ENCODE results near the gene SLCO3A1.

The SLCO3A1 gene

DNA sequence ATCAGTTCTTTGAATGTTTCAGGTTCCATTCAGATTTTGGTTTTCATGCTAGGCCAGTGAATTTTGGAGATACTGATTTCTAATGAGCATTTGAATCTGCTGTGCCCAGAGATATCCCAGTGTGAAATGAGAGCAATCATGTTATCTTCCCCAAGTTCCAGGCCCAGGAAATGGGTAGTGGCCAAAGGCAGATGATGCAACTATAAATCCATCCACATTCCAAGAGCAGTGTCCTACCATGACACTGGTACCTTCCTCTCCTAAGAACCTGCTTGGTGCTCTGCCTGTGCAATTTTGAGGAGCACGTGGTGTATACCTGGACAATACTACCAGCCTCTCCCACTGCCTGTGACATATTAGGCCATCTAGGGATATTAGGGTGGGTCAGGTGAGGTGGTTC is 186.8 kb downstream of the SLCO3A1 start:
- TF ChIP-seq POLR2AphosphoS5 (IDR thresholded peaks at IDR 0.05; ENCODE audit: low read depth) (no peak), GABPA (IDR thresholded peaks at IDR 0.05; ENCODE audit: low read depth) (no peak), REST (IDR thresholded peaks at IDR 0.05; ENCODE audit: insufficient replicate concordance, low read depth) (no peak), SPI1 (IDR thresholded peaks at IDR 0.05; ENCODE audit: borderline replicate concordance, low read depth) (no peak)
- TF ChIP-seq, protein P1, sequence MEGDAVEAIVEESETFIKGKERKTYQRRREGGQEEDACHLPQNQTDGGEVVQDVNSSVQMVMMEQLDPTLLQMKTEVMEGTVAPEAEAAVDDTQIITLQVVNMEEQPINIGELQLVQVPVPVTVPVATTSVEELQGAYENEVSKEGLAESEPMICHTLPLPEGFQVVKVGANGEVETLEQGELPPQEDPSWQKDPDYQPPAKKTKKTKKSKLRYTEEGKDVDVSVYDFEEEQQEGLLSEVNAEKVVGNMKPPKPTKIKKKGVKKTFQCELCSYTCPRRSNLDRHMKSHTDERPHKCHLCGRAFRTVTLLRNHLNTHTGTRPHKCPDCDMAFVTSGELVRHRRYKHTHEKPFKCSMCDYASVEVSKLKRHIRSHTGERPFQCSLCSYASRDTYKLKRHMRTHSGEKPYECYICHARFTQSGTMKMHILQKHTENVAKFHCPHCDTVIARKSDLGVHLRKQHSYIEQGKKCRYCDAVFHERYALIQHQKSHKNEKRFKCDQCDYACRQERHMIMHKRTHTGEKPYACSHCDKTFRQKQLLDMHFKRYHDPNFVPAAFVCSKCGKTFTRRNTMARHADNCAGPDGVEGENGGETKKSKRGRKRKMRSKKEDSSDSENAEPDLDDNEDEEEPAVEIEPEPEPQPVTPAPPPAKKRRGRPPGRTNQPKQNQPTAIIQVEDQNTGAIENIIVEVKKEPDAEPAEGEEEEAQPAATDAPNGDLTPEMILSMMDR (IDR thresholded peaks at IDR 0.05; ENCODE audit: insufficient read depth, low read length), result no peak
- no peak overlapping the region for H3K4me3 ChIP-seq (replicated peaks; ENCODE audit: insufficient read depth, low read length)
- DNase-seq (ENCODE audit: low read depth in 1 of 2, low spot score in 1 of 2), result no peak

GRCh38 chr15:92041371-92041770 is 187.9 kb downstream of the SLCO3A1 start:
- Histone ChIP-seq H3K27me3 (ENCODE audit: insufficient read depth, poor library complexity, severe bottlenecking) (no peaks in the 10 kb centered on the region), H3K4me3 (replicated peaks; ENCODE audit: insufficient read depth, low read length) (no peak overlapping the region), H3K27ac (replicated peaks) (no peak overlapping the region)
- DNase-seq (ENCODE audit: low read depth in 1 of 2, low spot score in 1 of 2), result no peak
- TF ChIP-seq GABPA (IDR thresholded peaks at IDR 0.05; ENCODE audit: low read depth), result no peak
- TF ChIP-seq REST (IDR thresholded peaks at IDR 0.05; ENCODE audit: insufficient replicate concordance, low read depth), result no peak
- no peak for TF ChIP-seq SPI1 (IDR thresholded peaks at IDR 0.05; ENCODE audit: borderline replicate concordance, low read depth)
- no peak for TF ChIP-seq POLR2AphosphoS5 (IDR thresholded peaks at IDR 0.05; ENCODE audit: low read depth)
- TF ChIP-seq, protein P1 (IDR thresholded peaks at IDR 0.05; ENCODE audit: insufficient read depth, low read length), result no peak

More for the DNA sequence above, 186.8 kb downstream of the SLCO3A1 start:
- no peak overlapping the region for H3K27ac ChIP-seq (replicated peaks)
- no peaks in the 10 kb centered on the region for H3K27me3 ChIP-seq (ENCODE audit: insufficient read depth, poor library complexity, severe bottlenecking)

DNA sequence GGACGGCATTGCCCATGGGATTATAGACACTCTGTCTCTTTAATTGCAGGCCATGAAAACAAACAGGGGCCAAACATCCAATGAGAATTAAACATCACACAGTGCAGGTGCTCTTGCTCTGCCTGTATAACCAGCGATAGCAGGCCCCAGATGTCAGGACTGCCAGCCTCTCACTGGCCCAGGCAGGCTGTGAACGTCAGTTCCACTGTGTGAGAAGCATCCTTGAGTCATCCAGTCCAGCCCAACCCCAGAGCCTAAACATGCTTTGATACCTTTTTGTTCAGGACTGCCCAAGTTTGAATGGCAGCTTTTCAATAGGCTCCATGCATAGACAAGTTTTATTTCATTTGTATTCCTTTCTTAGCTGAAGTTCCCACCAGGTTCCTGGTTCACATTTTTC is 189.8 kb downstream of the SLCO3A1 start:
- H3K27me3 ChIP-seq (ENCODE audit: insufficient read depth, poor library complexity, severe bottlenecking), result no peaks in the 10 kb centered on the region
- H3K27ac ChIP-seq (replicated peaks), result no peak overlapping the region
- H3K4me3 ChIP-seq (replicated peaks; ENCODE audit: insufficient read depth, low read length), result no peak overlapping the region
- no peak for DNase-seq (ENCODE audit: low read depth in 1 of 2, low spot score in 1 of 2)
- no peak for TF ChIP-seq POLR2AphosphoS5 (IDR thresholded peaks at IDR 0.05; ENCODE audit: low read depth)
- TF ChIP-seq SPI1 (IDR thresholded peaks at IDR 0.05; ENCODE audit: borderline replicate concordance, low read depth), result no peak
- TF ChIP-seq, protein P1 (IDR thresholded peaks at IDR 0.05; ENCODE audit: insufficient read depth, low read length), result no peak
- no peak for TF ChIP-seq REST (IDR thresholded peaks at IDR 0.05; ENCODE audit: insufficient replicate concordance, low read depth)
- no peak for TF ChIP-seq GABPA (IDR thresholded peaks at IDR 0.05; ENCODE audit: low read depth)

Measured in HL-60 (cell line).